Measurements from ENCODE around the gene AFF3.

DNA sequence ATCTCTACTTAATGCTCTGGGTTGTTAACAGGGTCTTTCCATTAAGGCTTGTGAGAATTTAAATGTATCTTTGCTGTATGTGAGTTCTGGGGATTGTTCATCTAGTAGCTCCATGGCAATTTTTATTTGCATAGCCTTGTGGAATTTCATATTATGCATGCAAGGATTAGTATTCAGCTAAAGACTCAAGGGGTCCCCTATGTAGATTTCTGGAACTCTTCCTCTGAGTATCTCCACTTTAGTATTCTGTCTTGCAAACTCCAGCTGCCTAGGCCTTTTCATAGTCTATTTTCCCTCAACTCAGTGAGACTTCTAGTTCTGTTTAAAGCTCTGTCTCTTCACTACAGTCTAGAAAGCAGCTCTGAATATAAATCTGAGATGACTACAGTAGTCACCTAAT lies 348.0 kb downstream of the AFF3 start:
- TF ChIP-seq, protein P1, sequence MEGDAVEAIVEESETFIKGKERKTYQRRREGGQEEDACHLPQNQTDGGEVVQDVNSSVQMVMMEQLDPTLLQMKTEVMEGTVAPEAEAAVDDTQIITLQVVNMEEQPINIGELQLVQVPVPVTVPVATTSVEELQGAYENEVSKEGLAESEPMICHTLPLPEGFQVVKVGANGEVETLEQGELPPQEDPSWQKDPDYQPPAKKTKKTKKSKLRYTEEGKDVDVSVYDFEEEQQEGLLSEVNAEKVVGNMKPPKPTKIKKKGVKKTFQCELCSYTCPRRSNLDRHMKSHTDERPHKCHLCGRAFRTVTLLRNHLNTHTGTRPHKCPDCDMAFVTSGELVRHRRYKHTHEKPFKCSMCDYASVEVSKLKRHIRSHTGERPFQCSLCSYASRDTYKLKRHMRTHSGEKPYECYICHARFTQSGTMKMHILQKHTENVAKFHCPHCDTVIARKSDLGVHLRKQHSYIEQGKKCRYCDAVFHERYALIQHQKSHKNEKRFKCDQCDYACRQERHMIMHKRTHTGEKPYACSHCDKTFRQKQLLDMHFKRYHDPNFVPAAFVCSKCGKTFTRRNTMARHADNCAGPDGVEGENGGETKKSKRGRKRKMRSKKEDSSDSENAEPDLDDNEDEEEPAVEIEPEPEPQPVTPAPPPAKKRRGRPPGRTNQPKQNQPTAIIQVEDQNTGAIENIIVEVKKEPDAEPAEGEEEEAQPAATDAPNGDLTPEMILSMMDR (IDR thresholded peaks at IDR 0.05 in 2 of 3, conservative IDR thresholded peaks at IDR 0.05 in 1 of 3; ENCODE audit: borderline replicate concordance in 1 of 3, insufficient read depth in 1 of 3, low read depth in 2 of 3, low read length in 2 of 3) = no peak
- no peak for TF ChIP-seq EZH2 (IDR thresholded peaks at IDR 0.05)
- TF ChIP-seq POLR2A (IDR thresholded peaks at IDR 0.05; ENCODE audit: borderline replicate concordance, extremely low read depth, insufficient read depth, insufficient read length) = no peak
- no peak for TF ChIP-seq SP1 (IDR thresholded peaks at IDR 0.05; ENCODE audit: low read depth)
- no peak for TF ChIP-seq SIN3A (IDR thresholded peaks at IDR 0.05; ENCODE audit: low read depth)
- no peak for TF ChIP-seq YY1 (IDR thresholded peaks at IDR 0.05; ENCODE audit: extremely low read depth, insufficient replicate concordance, low read depth, low read length)

All from HCT116 (cell line).